ENCODE measurements around the gene SLC5A5. TPM values are rescaled to one million over a fixed set of nuclear protein-coding genes. Genes with fewer than 3 reads are reported as not detected.
"Not testable (repeated sequence)": the region's sequence is repeated elsewhere in the genome, so short reads cannot be mapped to it uniquely, and the experiment has no call there.

SLC5A5 gene
- polyA plus RNA-seq, 1 experiment: not detected

DNA sequence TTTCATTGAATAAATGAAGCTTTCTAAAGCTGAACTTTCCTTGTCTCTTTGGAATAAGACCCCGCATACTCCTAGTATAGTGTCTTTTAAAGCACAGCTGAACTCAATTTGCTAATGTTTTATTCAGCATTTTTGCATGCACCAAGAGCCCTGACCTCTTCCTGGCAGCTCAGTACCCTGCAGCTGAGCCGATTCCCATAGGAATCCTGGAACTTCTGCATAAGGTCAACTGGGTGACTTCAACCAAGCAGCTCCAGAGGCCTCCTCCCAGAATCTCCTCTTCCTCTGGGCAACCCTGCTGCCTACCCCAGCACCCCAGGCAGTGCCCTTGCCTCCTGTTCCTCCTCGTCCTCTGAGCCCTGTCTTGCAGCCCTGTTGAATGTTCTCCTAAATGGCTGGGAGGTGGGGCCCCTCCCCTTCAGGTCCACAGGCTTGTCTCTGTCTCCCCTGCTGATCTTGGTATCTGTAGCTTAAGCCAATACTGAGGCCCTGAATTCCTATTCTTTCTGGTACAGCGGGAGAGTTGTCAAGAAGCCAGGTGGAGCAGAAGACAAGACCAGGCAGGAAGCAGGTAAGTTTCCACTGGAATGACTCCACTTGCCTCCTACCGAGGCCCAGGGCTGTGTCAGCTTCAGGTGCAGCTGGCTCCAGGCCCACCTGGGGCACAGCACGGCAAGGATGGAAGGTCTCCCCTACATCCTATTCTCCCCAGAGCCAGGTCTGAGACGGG, 37.4 kb downstream of the SLC5A5 start:
- TF ChIP-seq, protein P1, sequence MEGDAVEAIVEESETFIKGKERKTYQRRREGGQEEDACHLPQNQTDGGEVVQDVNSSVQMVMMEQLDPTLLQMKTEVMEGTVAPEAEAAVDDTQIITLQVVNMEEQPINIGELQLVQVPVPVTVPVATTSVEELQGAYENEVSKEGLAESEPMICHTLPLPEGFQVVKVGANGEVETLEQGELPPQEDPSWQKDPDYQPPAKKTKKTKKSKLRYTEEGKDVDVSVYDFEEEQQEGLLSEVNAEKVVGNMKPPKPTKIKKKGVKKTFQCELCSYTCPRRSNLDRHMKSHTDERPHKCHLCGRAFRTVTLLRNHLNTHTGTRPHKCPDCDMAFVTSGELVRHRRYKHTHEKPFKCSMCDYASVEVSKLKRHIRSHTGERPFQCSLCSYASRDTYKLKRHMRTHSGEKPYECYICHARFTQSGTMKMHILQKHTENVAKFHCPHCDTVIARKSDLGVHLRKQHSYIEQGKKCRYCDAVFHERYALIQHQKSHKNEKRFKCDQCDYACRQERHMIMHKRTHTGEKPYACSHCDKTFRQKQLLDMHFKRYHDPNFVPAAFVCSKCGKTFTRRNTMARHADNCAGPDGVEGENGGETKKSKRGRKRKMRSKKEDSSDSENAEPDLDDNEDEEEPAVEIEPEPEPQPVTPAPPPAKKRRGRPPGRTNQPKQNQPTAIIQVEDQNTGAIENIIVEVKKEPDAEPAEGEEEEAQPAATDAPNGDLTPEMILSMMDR (IDR thresholded peaks at IDR 0.05; ENCODE audit: low read depth, low read length): no peak
- Histone ChIP-seq H3K27ac (ENCODE audit: low read depth, low read length) (no peak overlapping the region), H3K27me3 (ENCODE audit: control insufficient read depth, insufficient read depth, low read length) (no peaks in the 10 kb centered on the region), H3K9me3 (ENCODE audit: control insufficient read depth, insufficient read depth, low read length) (peaks cover 17% of the 10 kb centered on the region), H3K4me3 (ENCODE audit: low read depth, low read length) (no peak overlapping the region)
- CTCF ChIA-PET: interaction anchor here (0.7 kb wide), 2 partner anchors 24 to 50 kb away, joined by 3 to 5 read pairs; partner anchors contain the start of genes CCDC124 and RPL18A
- DNase-seq (ENCODE audit: low read depth, low spot score): no peak
- POLR2A ChIA-PET: no interaction called here

DNA sequence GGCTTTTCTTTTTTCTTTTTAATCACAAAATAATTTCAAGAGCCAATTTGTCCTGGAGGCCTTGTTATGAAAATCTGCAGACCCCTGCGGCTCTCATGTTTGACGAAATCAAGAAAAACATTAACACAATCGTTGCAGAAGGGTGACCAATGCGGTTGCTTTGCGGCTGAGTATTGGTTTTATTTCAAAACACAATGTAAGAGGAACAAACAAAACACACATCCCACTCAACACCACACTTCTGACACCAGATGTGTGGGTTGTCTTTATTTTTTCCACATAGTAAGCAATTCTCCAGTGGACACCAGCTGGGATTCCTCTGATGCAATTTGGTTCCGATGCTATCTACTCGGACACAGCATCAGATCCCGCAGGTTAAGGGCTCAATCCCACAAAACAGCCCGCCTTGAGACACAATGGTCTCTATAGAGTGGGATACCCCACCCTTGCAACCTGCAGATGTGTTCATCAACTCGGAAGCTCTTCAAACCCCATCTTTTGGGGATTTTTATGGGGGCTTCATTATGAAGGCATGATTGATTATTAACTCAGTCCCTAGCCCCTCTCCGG, 39.1 kb downstream of the SLC5A5 start:
- H3K4me3 ChIP-seq (ENCODE audit: low read depth, low read length): no peak overlapping the region
- peaks cover 17% of the 10 kb centered on the region for H3K9me3 ChIP-seq (ENCODE audit: control insufficient read depth, insufficient read depth, low read length)
- TF ChIP-seq, protein P1 (IDR thresholded peaks at IDR 0.05; ENCODE audit: low read depth, low read length): no peak
- ChIA-PET CTCF (interaction anchor here (1.1 kb wide), 1 partner anchor 127 kb away, joined by 3 read pairs; no protein-coding TSS in a partner anchor), POLR2A (no interaction called here)
- DNase-seq (ENCODE audit: low read depth, low spot score): no peak
- H3K27me3 ChIP-seq (ENCODE audit: control insufficient read depth, insufficient read depth, low read length): no peaks in the 10 kb centered on the region
- H3K27ac ChIP-seq (ENCODE audit: low read depth, low read length): no peak overlapping the region

DNA sequence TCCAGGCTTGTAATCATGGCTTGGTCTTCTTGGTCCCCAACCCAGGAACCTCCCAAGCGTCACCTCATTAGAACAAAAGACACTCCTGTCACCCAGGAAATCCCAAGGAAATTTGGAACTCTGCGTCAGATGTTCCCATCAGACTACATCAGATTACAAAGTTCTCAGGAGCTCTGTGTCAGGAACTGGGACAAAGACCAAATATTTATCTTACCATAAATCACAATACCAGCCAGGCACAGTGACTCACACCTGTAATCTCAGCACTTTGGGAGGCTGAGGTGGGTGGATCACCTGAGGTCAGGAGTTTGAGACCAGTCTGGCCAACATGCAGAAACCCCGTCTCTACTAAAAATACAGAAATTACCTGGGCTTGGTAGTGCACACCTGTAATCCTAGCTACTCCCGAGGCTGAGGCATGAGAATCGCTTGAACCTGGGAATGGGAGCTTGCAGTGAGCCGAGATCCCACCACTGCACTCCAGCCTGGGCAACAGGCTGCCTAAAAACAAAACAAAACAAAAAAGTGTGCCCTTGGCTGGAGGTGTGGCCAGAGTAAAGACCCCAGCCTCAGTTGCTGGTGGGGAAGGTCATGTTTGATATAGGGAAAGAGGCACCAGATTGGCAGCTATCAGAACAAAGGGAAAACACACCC, 44.3 kb downstream of the SLC5A5 start:
- ChIA-PET POLR2A (no interaction called here), CTCF (no interaction called here)
- Histone ChIP-seq H3K27me3 (ENCODE audit: control insufficient read depth, insufficient read depth, low read length) (peaks cover 2% of the 10 kb centered on the region), H3K9me3 (ENCODE audit: control insufficient read depth, insufficient read depth, low read length) (peaks cover 16% of the 10 kb centered on the region), H3K4me3 (ENCODE audit: low read depth, low read length) (no peak overlapping the region), H3K27ac (ENCODE audit: low read depth, low read length) (no peak overlapping the region)
- DNase-seq (ENCODE audit: low read depth, low spot score): no peak
- TF ChIP-seq, protein P1 (IDR thresholded peaks at IDR 0.05; ENCODE audit: low read depth, low read length): no peak

DNA sequence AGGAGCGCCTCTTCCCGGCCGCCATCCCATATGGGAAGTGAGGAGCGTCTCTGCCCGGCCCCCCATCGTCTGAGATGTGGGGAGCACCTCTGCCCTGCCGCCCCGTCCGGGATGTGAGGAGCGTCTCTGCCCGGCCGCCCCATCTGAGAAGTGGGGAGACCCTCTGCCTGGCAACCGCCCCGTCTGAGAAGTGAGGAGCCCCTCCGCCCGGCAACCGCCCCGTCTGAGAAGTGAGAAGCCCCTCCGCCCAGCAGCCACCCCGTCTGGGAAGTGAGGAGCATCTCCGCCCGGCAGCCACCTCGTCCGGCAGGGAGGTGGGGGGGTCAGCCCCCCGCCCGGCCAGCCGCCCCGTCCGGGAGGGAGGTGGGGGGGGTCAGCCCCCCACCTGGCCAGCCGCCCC, 46.4 kb downstream of the SLC5A5 start:
- peaks cover 14% of the 10 kb centered on the region for H3K9me3 ChIP-seq (ENCODE audit: control insufficient read depth, insufficient read depth, low read length)
- H3K27ac ChIP-seq (ENCODE audit: low read depth, low read length); H3K27me3 ChIP-seq (ENCODE audit: control insufficient read depth, insufficient read depth, low read length); POLR2A ChIA-PET; CTCF ChIA-PET; H3K4me3 ChIP-seq (ENCODE audit: low read depth, low read length); DNase-seq (ENCODE audit: low read depth, low spot score): not testable (repeated sequence)

DNA sequence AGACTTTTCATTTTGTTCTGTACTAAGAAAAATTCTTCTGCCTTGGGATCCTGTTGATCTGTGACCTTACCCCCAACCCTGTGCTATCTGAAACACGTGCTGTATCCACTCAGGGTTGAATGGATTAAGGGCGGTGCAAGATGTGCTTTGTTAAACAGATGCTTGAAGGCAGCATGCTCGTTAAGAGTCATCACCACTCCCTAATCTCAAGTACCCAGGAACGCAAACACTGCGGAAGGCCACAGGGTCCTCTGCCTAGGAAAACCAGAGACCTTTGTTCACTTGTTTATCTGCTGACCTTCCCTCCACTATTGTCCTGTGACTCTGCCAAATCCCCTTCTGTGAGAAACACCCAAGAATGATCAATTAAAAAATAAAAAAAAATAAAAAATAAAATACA, 47.4 kb downstream of the SLC5A5 start:
- not testable (repeated sequence) for H3K27me3 ChIP-seq (ENCODE audit: control insufficient read depth, insufficient read depth, low read length); H3K4me3 ChIP-seq (ENCODE audit: low read depth, low read length); H3K27ac ChIP-seq (ENCODE audit: low read depth, low read length); DNase-seq (ENCODE audit: low read depth, low spot score); H3K9me3 ChIP-seq (ENCODE audit: control insufficient read depth, insufficient read depth, low read length)
- ChIA-PET CTCF (interaction anchor here (0.7 to 1.3 kb wide), 2 partner anchors 19 to 194 kb away, joined by 3 to 4 read pairs; no protein-coding TSS in a partner anchor), POLR2A (interaction anchor here (0.7 kb wide), 1 partner anchor 251 kb away, joined by 6 read pairs; no protein-coding TSS in a partner anchor)

Data from AG04450 (cell line).